Right ventricle myocardium inferior (tissue), 1 donor: ENCODE data around the gene SLC49A3. TPM values are rescaled to one million over a fixed set of nuclear protein-coding genes. Genes with fewer than 3 reads are reported as not detected.
A peak's percentile ranks its signal among the peaks of the same experiment; 100 is the strongest.
"Not testable (repeated sequence)": the region's sequence is repeated elsewhere in the genome, so short reads cannot be mapped to it uniquely, and the experiment has no call there.

ENCODE experiments used
- ATAC-seq: fragments of 200-7000 bp; cut with Tn5 transposase; one replicate; pipeline ENCODE4 v1.9.1; 2020; ENCODE audit warnings: mild to moderate bottlenecking, moderate library complexity
- DNase-seq: peaks from one replicate; pipeline ENCODE4 v3.0.0; 2021; ENCODE audit errors: missing footprints
- intact Hi-C: fragments of 100-400 bp; cut with DNase I; formaldehyde crosslinking; loops from one replicate; pipeline ENCODE4 v1.11.0; 2022
- long read RNA-seq: library from polyadenylated mRNA; unstranded; transcript quantifications from one replicate; pipeline ENCODE4 v2.0.0, GENCODE V29; 2021
- total RNA-seq: library from RNA; stranded (reverse); fragmentation: NEBNext Ultra II Directional; extraction: Animal tissue kit (Norgen Biotek cat#: 25700); gene quantifications from one replicate; pipeline ENCODE4 v1.2.1, GENCODE V29; 2021
- donor health status: DM: no; HTN: yes; CAD: no; lungs with severe emphysema.

The SLC49A3 gene
- total RNA-seq, result 17.3 TPM
- long read RNA-seq, partial matches to known transcripts, result 1 of 18 reads
- long read RNA-seq, other reads (novel, unspliced or antisense), result 13 of 18 reads

GRCh38 chr4:688854-689681 lies at the start of gene SLC49A3:
Gene SLC49A3 (minus strand): TSS chr4:689151. CDS start chr4:689127, 24 bp downstream.
- intact Hi-C loops, result no loop called here
- ATAC-seq (peak; percentile 41), DNase-seq (peak; percentile 73)

- DNase-seq, ATAC-seq, intact Hi-C loops: not testable (repeated sequence)
Measured at GRCh38 chr4:736561-736960, 47.6 kb upstream of the SLC49A3 start.

- no peak for ATAC-seq
- intact Hi-C loops, result no loop called here
Measured at GRCh38 chr4:735583-735982, 46.6 kb upstream of the SLC49A3 start.

GRCh38 chr4:734951-735350 lies 46.0 kb upstream of the SLC49A3 start:
- ATAC-seq (no peak), DNase-seq (no peak)
- intact Hi-C loops, result no loop called here

More at GRCh38 chr4:735583-735982, 46.6 kb upstream of the SLC49A3 start:
- no peak for DNase-seq

GRCh38 chr4:734075-734474 lies 45.1 kb upstream of the SLC49A3 start:
- ATAC-seq (no peak), DNase-seq (peak; percentile 62)
- intact Hi-C loops, result no loop called here

GRCh38 chr4:733631-733980 lies 44.7 kb upstream of the SLC49A3 start:
- intact Hi-C loops, result no loop called here
- ATAC-seq, result peak; percentile 5
- no peak for DNase-seq

GRCh38 chr4:732911-733630 lies 44.1 kb upstream of the SLC49A3 start:
- ATAC-seq (peak; percentile 48), DNase-seq (no peak)
- intact Hi-C loops, result no loop called here

- DNase-seq, result no peak
- intact Hi-C loops, result no loop called here
- ATAC-seq, result no peak
Measured at GRCh38 chr4:732486-732885, 43.5 kb upstream of the SLC49A3 start.

GRCh38 chr4:731954-732353 lies 43.0 kb upstream of the SLC49A3 start:
- ATAC-seq, DNase-seq: not testable (repeated sequence)

GRCh38 chr4:730946-731904 lies 42.3 kb upstream of the SLC49A3 start:
- DNase-seq, result not testable (repeated sequence)

More at GRCh38 chr4:731954-732353, 43.0 kb upstream of the SLC49A3 start:
- intact Hi-C loops, result not testable (repeated sequence)

GRCh38 chr4:730511-730910 lies 41.6 kb upstream of the SLC49A3 start:
- DNase-seq, result no peak
- intact Hi-C loops, result no loop called here

More at GRCh38 chr4:730946-731904, 42.3 kb upstream of the SLC49A3 start:
- ATAC-seq, intact Hi-C loops: not testable (repeated sequence)

GRCh38 chr4:729336-730315 lies 40.7 kb upstream of the SLC49A3 start:
- DNase-seq, result no peak
- ATAC-seq, result no peak
- intact Hi-C loops, result no loop called here

More at GRCh38 chr4:730511-730910, 41.6 kb upstream of the SLC49A3 start:
- ATAC-seq, result no peak

- intact Hi-C loops, result no loop called here
- no peak for DNase-seq
- no peak for ATAC-seq
Measured at GRCh38 chr4:727576-727975, 38.6 kb upstream of the SLC49A3 start.

GRCh38 chr4:726838-727237 lies 37.9 kb upstream of the SLC49A3 start:
- no peak for DNase-seq
- intact Hi-C loops, result no loop called here
- ATAC-seq, result peak; percentile 41

- DNase-seq, result no peak
- intact Hi-C loops, result no loop called here
- ATAC-seq, result peak; percentile 42
Measured at GRCh38 chr4:726235-726787, 37.4 kb upstream of the SLC49A3 start.

GRCh38 chr4:725391-726234 lies 36.7 kb upstream of the SLC49A3 start:
- intact Hi-C loops, result no loop called here
- ATAC-seq (no peak), DNase-seq (no peak)
